ENCODE results near the gene NRP2. TPM values are rescaled to one million over a fixed set of nuclear protein-coding genes. Genes with fewer than 3 reads are reported as not detected.

The NRP2 gene
- total RNA-seq, 1 donor from 2014 or later: 38.9 TPM

DNA sequence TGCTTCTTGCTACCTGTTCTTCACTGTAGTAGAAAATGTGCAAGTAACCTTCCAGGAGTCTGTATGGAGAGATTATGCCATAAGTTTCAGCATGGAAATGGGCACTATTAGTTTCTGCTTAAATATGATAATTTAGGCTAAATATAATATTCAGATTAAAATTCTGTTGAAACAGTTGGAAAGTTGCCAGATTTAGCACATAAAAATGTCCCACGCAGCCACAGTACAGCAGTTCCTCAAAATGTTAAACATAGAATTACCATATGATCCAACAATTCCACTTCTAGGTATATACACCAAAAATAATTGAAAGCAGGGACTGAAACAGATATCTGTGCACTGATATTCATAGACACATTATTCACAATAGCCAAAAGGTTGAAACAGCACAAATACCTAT lies 121.2 kb downstream of the NRP2 start:
- no peak for DNase-seq (ENCODE audit: low read depth)

DNA sequence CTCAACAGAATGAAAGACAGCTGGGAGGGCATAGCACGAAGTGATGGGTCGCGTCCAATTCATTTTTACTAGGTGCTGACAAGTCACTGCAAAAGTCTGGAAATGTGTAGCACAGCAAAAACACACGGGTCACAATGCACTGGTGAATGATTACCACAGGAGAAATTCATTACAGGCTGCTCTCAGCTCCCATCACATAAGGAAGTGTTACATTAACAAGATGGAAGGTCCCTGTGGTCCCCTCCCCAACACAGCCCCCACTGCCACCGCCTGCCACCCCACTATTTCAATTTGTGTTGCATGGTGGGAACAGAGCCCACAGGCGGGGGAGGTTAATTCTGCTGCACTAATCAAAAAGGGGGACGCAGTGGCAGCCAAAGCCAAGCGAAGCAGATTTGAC lies 122.8 kb downstream of the NRP2 start:
- DNase-seq (ENCODE audit: low read depth): peak; percentile 36

DNA sequence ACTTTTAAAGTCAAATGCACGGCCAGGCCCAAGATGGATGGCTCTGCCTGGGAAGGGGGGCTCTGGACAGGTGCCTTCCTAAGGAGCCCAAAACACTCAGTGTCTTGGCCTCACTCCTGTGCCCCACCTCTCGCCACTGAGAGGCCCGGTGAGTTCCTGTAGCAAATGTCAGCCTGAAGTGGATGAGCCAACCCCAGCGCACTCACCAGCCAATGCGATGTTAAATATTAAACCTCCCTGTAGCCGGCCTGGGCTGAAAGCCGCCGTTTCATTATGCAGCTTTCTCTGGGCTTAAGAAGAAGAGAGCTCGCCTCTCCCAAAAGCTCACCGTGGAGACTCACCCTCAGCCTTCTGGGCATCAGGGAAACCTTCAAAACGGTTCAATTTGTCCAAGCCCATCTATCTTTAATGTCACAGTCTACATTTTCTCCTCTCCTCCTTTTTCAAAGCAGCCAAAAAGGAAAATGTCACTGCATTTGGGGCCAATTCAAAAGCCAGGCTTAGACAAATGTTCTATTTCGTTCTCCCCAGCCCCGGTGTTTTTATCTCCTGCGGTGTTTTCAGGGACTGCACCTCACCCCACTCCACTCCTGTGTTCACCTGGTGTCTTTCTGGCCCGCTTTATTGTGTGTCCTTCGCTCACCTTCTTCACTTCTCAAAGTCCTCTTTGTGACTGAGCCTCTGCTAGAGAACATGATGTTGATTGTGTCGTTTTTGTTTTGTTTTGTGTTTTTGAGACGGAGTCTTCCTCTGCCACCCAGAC lies 124.0 kb downstream of the NRP2 start:
- DNase-seq (ENCODE audit: low read depth): peak; percentile 77

DNA sequence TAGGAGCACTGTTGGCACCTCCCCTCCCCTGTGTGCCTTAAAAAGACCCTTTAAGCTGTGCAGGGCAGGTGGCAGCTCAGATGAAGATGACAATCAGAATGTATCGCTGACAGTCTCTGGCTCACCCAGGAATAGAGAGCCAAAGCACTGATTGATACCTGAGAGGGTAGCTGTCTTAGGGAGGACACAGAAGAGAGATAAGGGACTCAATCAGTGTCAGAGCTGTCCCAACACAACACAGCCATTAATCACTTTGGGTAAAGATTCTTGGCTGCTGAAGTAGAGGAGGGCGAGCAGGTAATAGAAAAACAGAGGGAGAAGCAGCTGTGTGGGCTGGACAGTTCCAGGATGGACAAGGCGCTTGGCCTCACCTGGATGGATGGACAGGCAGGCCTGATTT lies 124.9 kb downstream of the NRP2 start:
- DNase-seq (ENCODE audit: low read depth): no peak

DNA sequence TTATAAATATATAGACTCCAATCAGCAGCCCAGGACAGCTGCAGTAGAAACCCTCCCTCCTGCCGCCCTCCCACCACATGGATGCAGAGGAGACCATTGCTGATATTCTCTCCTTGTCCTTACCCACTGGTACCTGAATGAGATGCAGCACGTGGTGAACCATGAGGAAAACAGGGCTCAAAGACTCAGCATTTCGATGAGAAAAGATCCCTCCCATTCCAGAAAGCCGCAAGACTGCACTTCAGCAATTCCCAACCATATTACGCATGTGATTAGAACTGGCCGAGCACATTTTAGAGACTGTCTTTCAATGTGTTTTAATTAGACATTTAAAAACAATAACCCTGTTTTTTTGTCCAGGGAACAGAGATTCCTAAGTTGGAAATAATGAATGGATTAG lies 125.5 kb downstream of the NRP2 start:
- DNase-seq (ENCODE audit: low read depth): peak; percentile 54

DNA sequence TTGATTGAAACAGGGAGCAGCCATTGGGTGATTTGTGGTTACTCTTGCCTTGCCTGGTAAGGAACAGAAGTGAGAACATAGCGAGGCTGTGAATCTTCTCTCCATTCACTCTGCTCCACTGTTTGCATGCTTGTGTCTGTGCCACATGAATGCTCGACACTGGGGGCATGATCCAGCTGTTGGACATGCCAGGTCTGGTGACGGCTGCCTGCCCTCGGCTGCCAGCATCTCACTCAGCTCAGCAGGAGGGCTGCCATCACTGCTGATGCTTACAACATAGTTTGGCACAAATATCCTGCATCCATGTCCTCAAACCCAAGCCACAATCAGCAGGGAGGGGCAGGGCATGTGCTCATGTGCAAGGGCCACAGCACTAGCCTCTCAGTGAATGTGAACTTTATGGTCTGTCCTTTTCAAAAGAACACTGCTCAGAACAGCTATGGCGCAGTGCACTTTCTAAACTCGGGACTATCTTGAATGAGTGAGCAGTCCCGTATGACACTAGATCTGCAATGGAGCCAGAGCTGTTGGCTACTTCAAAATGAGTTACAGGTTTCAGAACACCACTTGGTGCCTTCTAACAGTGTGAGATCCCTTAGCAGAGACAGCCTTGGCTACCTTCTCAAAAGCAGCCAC lies 126.3 kb downstream of the NRP2 start:
- peak; percentile 41 for DNase-seq (ENCODE audit: low read depth)

DNA sequence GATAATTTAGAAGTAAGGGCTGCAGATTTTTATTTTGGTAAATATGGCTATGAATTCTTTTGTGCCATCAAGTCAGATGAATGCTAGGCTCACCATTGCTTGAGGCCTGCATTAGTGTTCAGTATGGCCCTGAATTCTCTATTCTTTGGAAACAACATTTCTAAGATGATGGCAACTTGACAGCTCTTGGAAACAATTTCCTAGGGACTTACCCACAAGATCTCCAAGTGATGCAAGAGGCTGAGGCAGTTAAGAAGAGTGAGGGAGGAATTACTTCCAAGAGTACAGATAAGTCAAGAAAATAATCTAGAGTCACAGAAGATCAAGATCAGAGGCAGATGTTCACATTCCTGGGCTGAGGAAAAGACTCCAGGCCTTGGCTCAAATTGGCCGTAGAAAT lies 129.1 kb downstream of the NRP2 start:
- no peak for DNase-seq (ENCODE audit: low read depth)

DNA sequence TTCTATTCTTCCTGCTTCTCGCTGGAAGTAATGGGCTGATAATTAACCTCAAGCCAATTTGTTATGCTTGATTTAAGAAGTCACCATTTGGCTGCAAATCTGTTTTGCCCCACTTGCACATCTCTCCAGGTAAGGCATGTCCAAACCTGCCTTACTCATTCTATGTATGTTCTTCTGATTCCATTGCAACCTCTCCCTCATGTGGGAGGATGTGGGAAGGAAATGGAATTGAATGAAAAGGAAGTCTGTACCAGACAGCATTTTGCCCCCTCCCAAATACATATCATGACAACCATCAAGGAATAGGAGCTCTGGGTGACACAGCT lies 131.7 kb downstream of the NRP2 start:
- DNase-seq (ENCODE audit: low read depth): peak; percentile 52

DNA sequence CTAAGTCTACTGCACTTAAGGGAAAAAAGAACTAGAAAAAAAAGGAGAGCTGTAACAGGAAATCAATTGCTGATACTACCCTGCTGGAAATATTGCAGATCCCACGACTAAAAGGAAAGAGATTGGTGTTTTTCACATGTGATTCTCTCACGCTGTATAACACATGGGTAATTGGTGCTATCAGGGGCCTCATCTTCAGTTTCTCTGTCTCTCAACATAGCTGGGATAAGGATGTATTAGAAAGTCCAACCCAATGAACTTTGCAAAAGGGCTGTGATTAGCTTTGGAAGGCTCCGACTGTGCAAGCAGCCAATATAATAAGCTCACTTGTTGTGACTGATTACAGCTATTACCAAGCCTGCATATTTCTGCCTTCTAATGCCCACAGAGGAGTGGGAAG lies 133.4 kb downstream of the NRP2 start:
- DNase-seq (ENCODE audit: low read depth): no peak

DNA sequence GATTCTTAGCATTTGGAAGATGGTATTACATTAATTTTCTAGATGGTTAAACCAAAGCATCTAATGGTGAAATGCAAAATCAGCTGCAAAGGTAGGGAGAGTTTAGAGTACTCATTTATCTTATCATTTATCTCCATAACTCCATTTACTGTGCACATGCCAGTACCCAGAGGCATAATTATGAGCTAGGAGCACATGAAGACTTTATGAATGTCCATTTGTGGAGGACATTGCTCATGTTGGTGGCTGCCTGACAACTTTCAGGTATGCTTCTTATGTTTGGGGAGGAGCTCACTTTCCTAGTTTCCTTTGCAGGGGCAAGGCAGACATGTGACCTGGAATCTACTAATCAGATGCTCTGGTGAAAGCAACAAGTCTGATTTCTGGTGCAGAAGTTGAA lies 134.0 kb downstream of the NRP2 start:
- no peak for DNase-seq (ENCODE audit: low read depth)

DNA sequence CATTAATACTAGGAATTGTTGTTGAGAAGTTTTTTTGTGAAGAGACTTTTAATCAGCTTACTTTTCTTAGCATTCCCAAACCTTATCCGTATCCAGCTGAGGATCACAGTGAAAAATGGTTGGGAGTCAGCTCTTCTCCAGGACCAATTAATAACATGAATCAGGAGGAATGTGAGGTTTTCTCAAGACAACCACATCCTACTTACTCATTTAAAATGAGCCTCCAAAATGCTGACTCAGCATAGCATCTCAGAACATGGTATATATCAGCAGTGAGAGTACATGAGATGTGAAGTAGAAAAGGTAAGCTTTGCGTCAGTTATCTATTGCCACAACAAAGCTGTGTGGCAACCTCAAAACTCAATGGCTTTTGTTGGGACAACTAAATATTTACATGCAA lies 140.3 kb downstream of the NRP2 start:
- peak; percentile 54 for DNase-seq (ENCODE audit: low read depth)

DNA sequence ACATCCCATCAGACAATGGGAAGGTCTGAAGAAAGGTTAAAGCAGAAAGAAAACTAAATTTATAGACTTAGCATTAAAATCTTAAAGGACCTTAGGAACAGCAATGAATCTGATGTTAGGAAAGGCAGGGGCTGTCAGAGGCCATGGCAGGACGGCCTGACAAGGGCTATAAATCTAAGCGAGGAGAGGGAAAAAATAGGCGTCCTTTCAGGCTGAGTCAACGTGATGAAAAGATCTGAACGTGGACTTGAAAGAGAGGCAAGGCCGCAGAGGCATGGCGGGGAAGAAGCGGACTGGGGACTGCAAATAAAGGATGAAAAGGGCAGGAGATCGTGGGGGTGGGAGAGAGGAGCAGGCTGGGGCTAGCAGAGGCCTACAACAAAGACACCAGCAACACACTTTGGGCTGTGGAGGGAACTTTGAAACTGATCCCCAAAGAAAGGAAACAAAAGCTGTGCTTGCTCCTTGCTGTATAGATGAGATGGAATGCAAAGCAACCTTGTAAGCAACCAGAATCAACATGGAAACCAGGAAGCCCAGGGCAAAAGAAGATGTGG lies 145.6 kb downstream of the NRP2 start:
- no peak for DNase-seq (ENCODE audit: low read depth)

DNA sequence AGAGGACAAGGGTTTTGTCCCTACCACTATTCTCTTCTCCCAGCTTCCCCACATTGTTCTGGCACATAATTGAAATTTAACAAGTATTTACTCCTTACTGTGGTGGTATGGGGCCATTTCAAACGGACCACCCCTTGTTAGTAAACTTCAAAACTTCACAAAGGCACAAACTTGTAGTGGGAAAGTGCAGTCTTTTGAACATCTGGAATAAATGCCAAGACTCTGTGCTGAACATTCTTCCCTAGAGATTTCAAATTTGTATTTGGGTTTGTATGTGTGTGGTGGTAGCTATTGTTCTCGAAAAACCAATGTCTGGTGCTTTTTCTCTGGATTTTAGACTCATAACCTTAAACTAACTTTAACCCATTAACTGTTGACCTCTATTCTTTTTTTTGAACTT lies 151.6 kb downstream of the NRP2 start:
- DNase-seq (ENCODE audit: low read depth): no peak

DNA sequence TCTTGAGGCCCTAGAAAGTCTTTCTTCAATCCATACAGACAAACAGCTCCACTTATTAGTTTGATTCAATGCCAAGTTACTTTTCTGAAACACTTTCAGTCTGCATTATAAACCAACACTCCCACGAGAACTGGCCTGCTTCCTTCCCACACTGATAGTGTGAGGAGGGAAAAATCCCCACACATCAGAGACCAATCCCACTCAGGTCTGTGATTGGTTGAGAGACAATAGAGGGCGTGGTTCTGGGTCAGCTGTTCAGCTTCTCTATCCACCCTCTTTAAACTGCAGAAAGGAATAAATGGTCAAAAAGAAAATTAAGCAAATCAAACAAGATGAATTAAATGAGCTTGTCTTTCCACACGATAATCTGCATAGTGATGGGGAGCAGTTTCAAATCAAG lies 152.5 kb downstream of the NRP2 start:
- DNase-seq (ENCODE audit: low read depth): no peak

DNA sequence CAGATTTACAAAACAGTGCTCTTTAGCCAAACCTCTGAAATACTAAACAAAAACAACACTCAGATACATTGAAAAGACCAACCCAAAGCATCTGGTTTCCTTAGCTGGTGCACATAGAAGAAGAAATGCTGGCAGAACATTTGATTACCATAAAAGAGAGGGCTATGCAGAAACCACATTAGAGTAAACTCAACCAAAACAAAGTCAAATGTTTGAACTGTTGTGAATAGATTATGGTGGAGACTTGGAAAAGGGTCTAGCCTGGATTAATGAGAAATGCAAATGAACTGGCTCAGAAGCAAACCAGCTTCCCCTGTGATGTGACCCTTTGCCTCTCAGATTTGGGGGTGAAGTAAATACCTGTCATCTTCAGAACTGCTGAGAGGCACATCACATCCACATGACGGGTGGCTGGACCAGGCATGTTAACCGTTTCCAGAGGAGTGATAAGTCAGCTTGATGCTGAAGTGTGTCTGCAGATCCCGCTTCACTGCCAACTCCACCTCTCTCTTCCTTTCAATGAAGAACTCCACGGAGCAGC lies 153.0 kb downstream of the NRP2 start:
- no peak for DNase-seq (ENCODE audit: low read depth)

DNA sequence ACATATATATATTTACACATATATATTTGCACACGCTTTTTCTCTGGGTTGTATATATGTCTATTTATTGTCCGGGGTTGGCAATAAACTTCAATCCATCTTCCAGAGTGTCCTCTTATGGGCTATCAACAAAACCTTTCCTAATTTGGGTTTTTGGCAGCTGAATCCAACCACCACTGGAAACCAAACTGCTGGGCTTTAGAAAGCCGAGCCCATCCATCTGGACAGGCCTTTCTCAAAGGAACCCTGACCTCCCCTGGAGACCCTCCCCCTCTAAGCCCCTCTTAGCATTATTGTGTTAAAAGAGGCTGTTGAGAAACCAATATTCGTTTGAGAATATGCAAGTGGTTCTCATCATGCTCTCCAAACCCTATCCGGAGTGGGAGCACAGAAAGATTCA lies 153.6 kb downstream of the NRP2 start:
- DNase-seq (ENCODE audit: low read depth): no peak

DNA sequence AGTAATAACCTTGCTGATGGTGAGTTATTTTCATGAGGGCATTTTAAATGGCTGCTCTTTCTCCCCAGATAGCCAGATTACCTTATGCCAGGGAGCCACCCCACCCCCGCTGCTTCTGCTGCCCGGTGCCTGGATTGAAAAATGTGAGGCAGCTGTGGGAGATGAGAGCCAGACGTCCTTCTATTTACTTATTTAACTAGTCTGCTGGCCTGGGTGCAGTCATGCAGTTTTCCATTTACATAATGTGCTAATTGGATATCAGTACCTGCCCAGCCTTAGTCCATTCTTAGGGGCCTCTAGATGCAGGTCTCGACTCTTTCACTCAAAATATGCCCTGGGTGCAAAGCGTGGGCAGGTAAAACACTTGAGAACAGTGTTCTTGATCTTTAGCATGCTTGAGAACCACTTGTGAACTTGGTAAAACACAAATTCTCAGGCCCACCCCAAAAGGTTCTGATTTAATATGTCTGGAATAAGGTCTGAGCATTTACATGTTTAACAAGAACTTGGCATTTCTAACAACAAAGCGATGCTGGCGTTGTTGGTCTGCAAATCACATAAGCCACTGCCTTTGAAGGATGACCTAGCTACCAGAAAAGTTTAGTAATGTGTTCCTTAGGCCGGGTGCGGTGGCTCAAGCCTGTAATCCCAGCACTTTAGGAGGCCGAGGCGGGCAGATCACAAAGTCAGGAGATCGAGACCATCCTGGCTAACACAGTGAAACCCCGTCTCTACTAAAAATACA lies 154.3 kb downstream of the NRP2 start:
- no peak for DNase-seq (ENCODE audit: low read depth)

DNA sequence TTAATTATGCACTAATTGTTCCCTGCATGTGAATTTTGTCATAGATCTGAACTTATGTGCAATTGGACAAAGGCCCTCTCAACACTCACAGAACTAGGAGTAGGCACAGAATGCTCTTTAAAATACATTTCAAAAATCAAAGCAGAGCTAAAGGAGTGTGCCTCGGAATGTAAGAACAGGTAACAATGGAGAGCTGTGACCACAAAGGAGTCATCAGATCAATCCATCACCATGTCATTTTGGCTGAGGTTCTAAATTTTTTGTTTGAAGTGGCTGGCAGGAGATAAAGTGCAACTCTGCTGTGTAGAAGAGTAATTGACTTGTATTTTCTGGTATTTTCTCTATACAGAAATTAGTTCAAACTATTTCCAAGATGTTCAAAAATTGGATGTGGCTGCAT lies 155.4 kb downstream of the NRP2 start:
- no peak for DNase-seq (ENCODE audit: low read depth)

DNA sequence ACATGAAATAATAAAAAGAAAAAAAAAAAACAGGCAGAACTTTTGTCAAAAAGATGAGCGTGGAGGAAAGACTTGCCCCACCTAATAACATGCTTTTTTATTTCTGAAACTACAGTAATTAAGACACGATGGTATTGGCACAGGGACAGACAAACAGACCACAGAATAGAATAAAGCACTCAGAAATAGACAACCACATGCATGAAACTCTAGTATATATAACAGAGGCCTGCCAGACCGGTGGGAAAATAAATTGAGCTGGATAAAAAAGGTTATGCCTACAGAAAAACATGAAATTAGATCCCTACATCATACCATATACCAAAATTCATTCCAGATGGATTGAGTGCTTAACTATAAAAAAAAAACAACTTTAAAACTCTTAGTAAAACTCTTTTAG lies 163.1 kb downstream of the NRP2 start:
- DNase-seq (ENCODE audit: low read depth): no peak

Measured in renal cortical epithelial cell (primary cell).